ENCODE data around the gene ADORA2B. TPM values are rescaled to one million over a fixed set of nuclear protein-coding genes. Genes with fewer than 3 reads are reported as not detected.

Gene ADORA2B
- total RNA-seq, 2 donors from 2014 or later, result 1.3 to 14.6 TPM

DNA sequence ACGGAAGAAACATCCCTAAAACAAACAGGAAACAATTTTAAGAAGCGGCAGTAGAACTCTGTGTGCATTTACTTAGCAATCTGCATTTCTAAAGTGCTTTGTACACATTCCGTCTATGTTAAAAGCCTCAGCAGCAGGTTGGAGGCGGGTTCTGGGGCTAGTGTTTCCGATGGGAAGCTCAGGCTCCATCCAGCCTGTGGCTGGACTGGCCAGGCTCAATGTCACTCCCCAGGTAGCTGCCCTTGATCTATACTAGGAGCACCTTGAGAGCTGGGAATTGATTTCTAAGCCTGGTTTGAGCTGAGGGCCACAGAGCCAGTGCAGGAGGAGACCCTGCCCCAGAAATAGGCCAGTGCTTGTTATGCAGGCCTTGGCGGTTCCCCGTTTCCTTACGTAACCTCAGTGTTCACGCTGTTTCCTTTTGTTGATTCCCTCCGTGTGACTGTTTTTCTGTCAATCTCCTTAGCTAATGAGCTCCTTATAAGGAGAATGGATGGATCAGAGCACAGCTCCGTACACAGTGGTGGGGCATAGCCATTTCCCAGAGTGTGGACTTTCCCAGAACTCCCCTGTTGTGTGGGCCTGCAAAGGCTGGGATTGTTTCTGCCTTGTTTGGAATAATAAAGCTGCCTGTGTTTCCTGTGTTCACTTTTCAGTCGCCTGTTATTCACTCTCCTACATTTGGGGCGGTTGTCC lies 21.4 kb downstream of the ADORA2B start:
- Histone ChIP-seq H3K27ac (peak overlapping the region in 1 of 2 donors; percentile 13), H3K36me3 (no peaks in the 10 kb centered on the region), H3K4me3 (peak overlapping the region in 1 of 2 donors; percentile 1), H3K27me3 (replicated peaks; ENCODE audit: insufficient read depth) (no peaks in the 10 kb centered on the region), H3K4me1 (replicated peaks) (no peaks in the 10 kb centered on the region), H3K9me3 (no peaks in the 10 kb centered on the region)
- 52% methylated on average over 13 of the region's 13 CpGs for WGBS
- DNase-seq (ENCODE audit: low spot score), result peak; percentile 47
- TF ChIP-seq POLR2A (IDR thresholded peaks at IDR 0.05), result no peak
- TF ChIP-seq POLR2AphosphoS5 (IDR thresholded peaks at IDR 0.05), result peak; percentile 72
- intact Hi-C loops (cut with DNase I), result no loop called here

DNA sequence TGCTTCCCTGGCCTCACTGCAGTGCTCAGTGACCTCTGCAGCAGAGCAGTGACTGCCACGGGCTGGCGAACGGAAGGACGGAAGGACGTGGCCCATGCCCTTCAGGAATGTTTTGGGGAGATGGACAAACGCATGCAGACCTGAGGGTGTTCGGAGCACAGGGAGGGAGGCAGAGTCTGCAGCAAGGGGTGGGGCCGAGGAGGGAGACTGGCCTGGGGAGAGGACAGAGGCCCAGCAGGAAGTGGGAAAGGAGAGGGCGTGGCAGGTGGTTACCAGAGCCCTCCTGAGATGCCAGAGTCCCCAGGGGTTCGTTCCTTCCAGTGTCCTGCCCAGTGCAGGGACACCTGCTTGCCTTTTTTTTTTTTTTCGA lies 21.9 kb downstream of the ADORA2B start:
- TF ChIP-seq, protein P1, sequence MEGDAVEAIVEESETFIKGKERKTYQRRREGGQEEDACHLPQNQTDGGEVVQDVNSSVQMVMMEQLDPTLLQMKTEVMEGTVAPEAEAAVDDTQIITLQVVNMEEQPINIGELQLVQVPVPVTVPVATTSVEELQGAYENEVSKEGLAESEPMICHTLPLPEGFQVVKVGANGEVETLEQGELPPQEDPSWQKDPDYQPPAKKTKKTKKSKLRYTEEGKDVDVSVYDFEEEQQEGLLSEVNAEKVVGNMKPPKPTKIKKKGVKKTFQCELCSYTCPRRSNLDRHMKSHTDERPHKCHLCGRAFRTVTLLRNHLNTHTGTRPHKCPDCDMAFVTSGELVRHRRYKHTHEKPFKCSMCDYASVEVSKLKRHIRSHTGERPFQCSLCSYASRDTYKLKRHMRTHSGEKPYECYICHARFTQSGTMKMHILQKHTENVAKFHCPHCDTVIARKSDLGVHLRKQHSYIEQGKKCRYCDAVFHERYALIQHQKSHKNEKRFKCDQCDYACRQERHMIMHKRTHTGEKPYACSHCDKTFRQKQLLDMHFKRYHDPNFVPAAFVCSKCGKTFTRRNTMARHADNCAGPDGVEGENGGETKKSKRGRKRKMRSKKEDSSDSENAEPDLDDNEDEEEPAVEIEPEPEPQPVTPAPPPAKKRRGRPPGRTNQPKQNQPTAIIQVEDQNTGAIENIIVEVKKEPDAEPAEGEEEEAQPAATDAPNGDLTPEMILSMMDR (IDR thresholded peaks at IDR 0.05), result no peak
- no peak for TF ChIP-seq POLR2A (IDR thresholded peaks at IDR 0.05)
- no peak for TF ChIP-seq POLR2AphosphoS5 (IDR thresholded peaks at IDR 0.05)
- intact Hi-C loops (cut with DNase I), result no loop called here
- 52% methylated on average over 11 of the region's 11 CpGs for WGBS
- no peaks in the 10 kb centered on the region for H3K9me3 ChIP-seq
- H3K27ac ChIP-seq, result peak overlapping the region in 1 of 2 donors; percentile 13
- H3K4me1 ChIP-seq (replicated peaks), result no peaks in the 10 kb centered on the region
- H3K4me3 ChIP-seq, result no peak overlapping the region
- H3K27me3 ChIP-seq (replicated peaks; ENCODE audit: insufficient read depth), result no peaks in the 10 kb centered on the region
- H3K36me3 ChIP-seq, result no peaks in the 10 kb centered on the region
- no peak for DNase-seq (ENCODE audit: low spot score)

DNA sequence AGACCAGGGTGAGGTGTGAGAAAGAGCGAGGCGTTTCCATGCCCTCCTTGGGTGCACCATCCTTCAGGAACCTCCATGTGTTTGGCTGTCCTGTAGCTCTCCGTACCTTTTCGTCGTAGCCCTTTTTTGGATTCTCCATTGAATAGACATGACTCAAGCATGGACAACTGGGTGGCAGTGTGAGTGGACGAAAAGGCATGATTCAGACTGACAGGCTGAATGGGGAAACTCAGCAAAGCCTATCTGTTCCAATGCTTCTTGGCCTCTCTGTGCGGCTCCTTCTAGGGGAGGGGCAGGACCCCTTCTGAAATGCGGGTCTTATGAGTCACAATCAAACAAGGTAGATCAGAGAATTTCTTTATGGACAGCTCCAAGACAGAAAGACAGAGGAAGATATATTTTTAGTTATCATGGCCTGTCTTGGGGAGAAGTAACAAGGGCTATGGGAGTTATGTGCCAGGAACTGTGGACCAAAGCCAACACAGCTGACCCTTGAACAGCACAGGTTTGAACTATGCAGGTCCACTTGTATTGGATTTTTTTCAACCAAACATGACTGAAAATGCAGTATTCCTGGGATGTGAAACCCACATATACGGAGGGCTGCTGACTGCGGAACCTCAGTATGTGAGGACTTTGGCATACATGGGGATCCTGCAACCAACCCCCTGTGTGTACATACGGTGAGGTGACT lies 22.9 kb downstream of the ADORA2B start:
- no peaks in the 10 kb centered on the region for H3K4me1 ChIP-seq (replicated peaks)
- no peaks in the 10 kb centered on the region for H3K27me3 ChIP-seq (replicated peaks; ENCODE audit: insufficient read depth)
- H3K9me3 ChIP-seq, result no peaks in the 10 kb centered on the region
- TF ChIP-seq POLR2AphosphoS5 (IDR thresholded peaks at IDR 0.05) (no peak), POLR2A (IDR thresholded peaks at IDR 0.05) (no peak)
- TF ChIP-seq, protein P1 (IDR thresholded peaks at IDR 0.05), result no peak
- 82% methylated on average over 11 of the region's 11 CpGs for WGBS
- intact Hi-C loops (cut with DNase I), result no loop called here
- no peak overlapping the region for H3K27ac ChIP-seq
- no peak for DNase-seq (ENCODE audit: low spot score)
- no peak overlapping the region for H3K4me3 ChIP-seq
- H3K36me3 ChIP-seq, result no peaks in the 10 kb centered on the region

DNA sequence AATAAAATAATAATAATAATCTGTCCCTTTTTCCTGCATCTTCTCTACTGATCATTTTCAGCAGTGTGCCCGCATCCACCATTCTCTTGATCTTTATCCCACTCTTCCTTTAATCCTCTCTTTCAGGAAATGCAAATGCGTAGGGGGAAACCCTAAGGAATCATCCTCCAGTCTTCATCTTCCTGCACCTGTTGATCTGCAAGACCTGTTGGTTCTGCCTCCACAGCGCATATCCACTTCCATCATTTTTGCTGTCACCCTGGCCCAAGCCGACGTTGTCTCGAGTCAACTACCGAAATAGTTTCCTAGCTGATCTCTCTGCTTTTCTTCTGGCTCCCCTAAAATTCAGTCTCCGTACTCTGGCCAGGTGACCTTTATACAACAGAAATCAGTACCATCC lies 24.5 kb downstream of the ADORA2B start:
- no peak for DNase-seq (ENCODE audit: low spot score)
- intact Hi-C loops (cut with DNase I), result no loop called here
- Histone ChIP-seq H3K27me3 (replicated peaks; ENCODE audit: insufficient read depth) (no peaks in the 10 kb centered on the region), H3K27ac (no peak overlapping the region), H3K36me3 (no peaks in the 10 kb centered on the region), H3K4me1 (replicated peaks) (no peaks in the 10 kb centered on the region), H3K9me3 (no peaks in the 10 kb centered on the region), H3K4me3 (no peak overlapping the region)
- 97% methylated on average over 8 of the region's 8 CpGs for WGBS
- TF ChIP-seq POLR2A (IDR thresholded peaks at IDR 0.05) (no peak), POLR2AphosphoS5 (IDR thresholded peaks at IDR 0.05) (no peak)
- TF ChIP-seq, protein P1 (IDR thresholded peaks at IDR 0.05), result no peak

DNA sequence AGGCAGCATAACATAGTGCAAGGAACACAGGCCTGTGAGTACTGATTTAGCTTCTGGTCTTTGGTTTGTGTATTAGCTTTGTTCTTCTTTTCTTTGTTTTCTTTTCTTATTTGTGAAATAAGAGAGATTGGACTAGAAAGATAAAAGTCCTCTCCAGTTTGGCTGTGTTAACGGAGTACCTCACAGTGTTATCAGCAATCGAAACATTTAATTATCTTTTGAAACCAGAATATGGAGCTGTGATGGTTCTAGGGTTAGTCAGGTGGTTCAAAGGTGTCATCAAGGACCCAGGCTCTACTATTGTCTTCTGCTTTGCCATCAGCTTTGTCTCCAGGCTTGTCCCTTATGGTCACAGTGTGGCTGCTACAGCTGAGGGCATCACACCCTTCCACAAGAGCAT lies 25.6 kb downstream of the ADORA2B start:
- intact Hi-C loops (cut with DNase I), result no loop called here
- DNase-seq (ENCODE audit: low spot score), result no peak
- Histone ChIP-seq H3K27me3 (replicated peaks; ENCODE audit: insufficient read depth) (no peaks in the 10 kb centered on the region), H3K27ac (no peak overlapping the region), H3K4me3 (no peak overlapping the region), H3K4me1 (replicated peaks) (no peaks in the 10 kb centered on the region), H3K9me3 (no peaks in the 10 kb centered on the region), H3K36me3 (no peaks in the 10 kb centered on the region)
- 99% methylated on average over 2 of the region's 2 CpGs for WGBS
- TF ChIP-seq POLR2A (IDR thresholded peaks at IDR 0.05) (no peak), POLR2AphosphoS5 (IDR thresholded peaks at IDR 0.05) (no peak)
- TF ChIP-seq, protein P1 (IDR thresholded peaks at IDR 0.05), result no peak

Measured in prostate gland (tissue), 2 donors.